ENCODE results near the gene SMTN. TPM values are rescaled to one million over a fixed set of nuclear protein-coding genes. Genes with fewer than 3 reads are reported as not detected.
"Not testable (repeated sequence)": the region's sequence is repeated elsewhere in the genome, so short reads cannot be mapped to it uniquely, and the experiment has no call there.

Gene SMTN
- total RNA-seq, 1 donor from 2014 or later: 17.9 TPM

GRCh38 chr22:31099841-31100761, 19.0 kb downstream of the SMTN start:
- Mint-ChIP-seq H3K36me3 (ENCODE audit: low read depth) (peaks cover 4% of the 10 kb centered on the region), H3K4me3 (no peak overlapping the region), H3K4me1 (no peaks in the 10 kb centered on the region), H3K9me3 (no peaks in the 10 kb centered on the region), H3K27ac (no peak overlapping the region), H3K27me3 (no peaks in the 10 kb centered on the region)
- intact Hi-C loops (cut with micrococcal nuclease): no loop called here
- DNase-seq: no peak

DNA sequence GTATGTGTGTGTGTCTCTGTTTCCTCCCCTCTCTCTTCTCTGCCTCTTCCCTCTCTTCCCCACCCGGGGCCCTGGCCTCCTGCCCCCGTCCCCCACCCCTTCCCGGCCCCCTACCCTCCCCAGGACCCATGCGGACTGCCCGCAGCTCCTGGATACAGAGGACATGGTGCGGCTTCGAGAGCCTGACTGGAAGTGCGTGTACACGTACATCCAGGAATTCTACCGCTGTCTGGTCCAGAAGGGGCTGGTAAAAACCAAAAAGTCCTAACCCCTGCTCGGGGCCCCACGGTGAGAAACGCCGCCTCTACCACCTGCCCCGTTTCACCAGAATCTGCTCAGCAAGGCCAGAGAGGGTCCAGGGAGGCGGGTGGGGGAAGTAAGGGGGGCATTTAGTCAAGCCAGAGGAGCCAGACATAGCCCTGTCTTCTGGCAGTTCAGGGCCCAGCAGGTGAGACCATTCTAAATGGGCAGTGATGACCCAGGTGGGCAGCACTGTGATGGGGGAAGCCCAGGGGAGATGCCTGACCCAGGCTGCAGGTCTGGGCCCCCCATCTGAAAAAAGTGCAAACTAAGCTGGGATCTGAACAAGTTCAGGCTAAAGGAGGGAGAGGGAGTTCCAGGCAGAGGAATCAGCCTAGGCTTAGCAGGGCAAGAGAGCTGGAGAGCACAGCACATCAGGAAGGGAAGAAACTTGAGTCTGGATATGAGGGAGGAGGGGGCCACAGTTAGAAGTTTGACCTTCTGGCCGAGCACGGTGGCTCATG, 19.8 kb downstream of the SMTN start:
- no peak overlapping the region for H3K4me3 Mint-ChIP-seq
- H3K27ac Mint-ChIP-seq: no peak overlapping the region
- H3K9me3 Mint-ChIP-seq: no peaks in the 10 kb centered on the region
- no peaks in the 10 kb centered on the region for H3K4me1 Mint-ChIP-seq
- H3K27me3 Mint-ChIP-seq: no peaks in the 10 kb centered on the region
- no peak for DNase-seq
- peaks cover 2% of the 10 kb centered on the region for H3K36me3 Mint-ChIP-seq (ENCODE audit: low read depth)
- intact Hi-C loops (cut with micrococcal nuclease): no loop called here

GRCh38 chr22:31102441-31103081, 21.4 kb downstream of the SMTN start:
- Mint-ChIP-seq H3K27ac (peak overlapping the region; percentile 36), H3K4me3 (no peak overlapping the region), H3K9me3 (no peaks in the 10 kb centered on the region), H3K4me1 (peaks cover 5% of the 10 kb centered on the region), H3K27me3 (no peaks in the 10 kb centered on the region), H3K36me3 (ENCODE audit: low read depth) (peaks cover 1% of the 10 kb centered on the region)
- no peak for DNase-seq
- intact Hi-C loops (cut with micrococcal nuclease): no loop called here

DNA sequence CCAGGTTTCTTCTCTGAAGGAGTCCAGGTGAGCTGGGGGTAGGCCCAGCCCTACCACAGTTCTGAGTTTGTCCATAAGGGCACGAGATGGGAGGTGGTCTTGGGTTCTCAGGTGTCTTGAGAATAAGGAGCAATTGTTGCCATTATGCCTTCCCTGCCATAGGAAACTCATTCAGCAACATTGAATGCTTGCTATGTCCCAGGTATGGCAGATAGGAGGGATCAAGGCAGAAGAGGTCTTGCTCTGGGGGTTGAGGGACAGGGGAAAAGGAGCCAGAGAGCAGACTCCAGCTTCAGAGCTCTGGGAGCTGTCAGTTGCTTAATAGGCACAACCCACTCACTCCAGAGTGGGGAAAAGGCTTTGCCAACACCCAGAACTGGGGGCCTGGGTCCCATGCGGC, 22.0 kb downstream of the SMTN start:
- H3K9me3 Mint-ChIP-seq: no peaks in the 10 kb centered on the region
- intact Hi-C loops (cut with micrococcal nuclease): no loop called here
- no peaks in the 10 kb centered on the region for H3K27me3 Mint-ChIP-seq
- peaks cover 11% of the 10 kb centered on the region for H3K4me1 Mint-ChIP-seq
- no peak overlapping the region for H3K4me3 Mint-ChIP-seq
- DNase-seq: no peak
- peak overlapping the region; percentile 53 for H3K27ac Mint-ChIP-seq
- peaks cover 1% of the 10 kb centered on the region for H3K36me3 Mint-ChIP-seq (ENCODE audit: low read depth)

GRCh38 chr22:31103899-31104694, 23.0 kb downstream of the SMTN start:
- Mint-ChIP-seq H3K27ac (no peak overlapping the region), H3K4me3 (no peak overlapping the region), H3K27me3 (no peaks in the 10 kb centered on the region), H3K4me1 (peaks cover 12% of the 10 kb centered on the region), H3K9me3 (no peaks in the 10 kb centered on the region), H3K36me3 (ENCODE audit: low read depth) (peaks cover 1% of the 10 kb centered on the region)
- no peak for DNase-seq
- intact Hi-C loops (cut with micrococcal nuclease): no loop called here

- Mint-ChIP-seq H3K9me3 (no peaks in the 10 kb centered on the region), H3K27me3 (no peaks in the 10 kb centered on the region), H3K27ac (no peak overlapping the region), H3K36me3 (ENCODE audit: low read depth) (peaks cover 1% of the 10 kb centered on the region), H3K4me1 (peaks cover 12% of the 10 kb centered on the region), H3K4me3 (no peak overlapping the region)
- intact Hi-C loops (cut with micrococcal nuclease): no loop called here
- no peak for DNase-seq
Measured at GRCh38 chr22:31104869-31105268, 23.8 kb downstream of the SMTN start.

DNA sequence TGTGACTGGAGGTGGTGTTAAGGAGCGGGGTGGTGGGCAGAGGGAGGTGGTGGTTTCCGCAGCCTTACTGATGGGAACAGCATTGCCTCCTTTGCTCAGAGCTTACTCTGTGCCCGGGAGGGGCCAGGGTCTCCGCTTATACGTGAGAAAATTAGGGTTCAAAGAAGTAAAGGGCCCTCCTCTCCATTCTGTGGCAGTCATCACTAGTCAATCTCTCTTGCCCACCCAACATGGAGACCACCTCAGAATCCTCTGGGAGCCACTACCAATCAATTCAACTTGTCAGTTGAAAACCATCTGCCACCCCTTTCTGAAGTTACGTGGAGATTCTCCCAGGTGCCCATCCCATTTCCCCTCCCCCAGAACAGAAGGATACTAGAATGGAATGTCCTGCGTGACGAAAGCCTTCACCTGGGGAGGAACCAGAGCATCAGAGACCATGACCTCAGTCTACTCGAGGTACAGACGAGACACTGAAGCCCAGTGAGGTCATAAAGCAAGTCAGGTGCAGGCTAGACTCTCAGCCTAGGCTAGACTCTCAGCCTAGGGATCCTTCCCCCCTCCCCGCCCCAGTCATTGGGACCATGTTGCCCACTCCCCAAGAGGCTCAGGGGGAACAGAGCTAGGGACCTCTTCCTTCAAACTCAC, 24.3 kb downstream of the SMTN start:
- DNase-seq: no peak
- Mint-ChIP-seq H3K27ac (no peak overlapping the region), H3K4me3 (no peak overlapping the region), H3K4me1 (peaks cover 12% of the 10 kb centered on the region), H3K9me3 (no peaks in the 10 kb centered on the region), H3K27me3 (peaks cover 2% of the 10 kb centered on the region), H3K36me3 (ENCODE audit: low read depth) (peaks cover 1% of the 10 kb centered on the region)
- intact Hi-C loops (cut with micrococcal nuclease): no loop called here

- H3K9me3 Mint-ChIP-seq: no peaks in the 10 kb centered on the region
- H3K36me3 Mint-ChIP-seq (ENCODE audit: low read depth): peaks cover 1% of the 10 kb centered on the region
- no peak for DNase-seq
- peaks cover 12% of the 10 kb centered on the region for H3K4me1 Mint-ChIP-seq
- H3K27ac Mint-ChIP-seq: no peak overlapping the region
- intact Hi-C loops (cut with micrococcal nuclease): no loop called here
- peak overlapping the region; percentile 41 for H3K4me3 Mint-ChIP-seq
- peaks cover 2% of the 10 kb centered on the region for H3K27me3 Mint-ChIP-seq
Measured at GRCh38 chr22:31106001-31106571, 25.0 kb downstream of the SMTN start.

GRCh38 chr22:31106731-31107177, 25.6 kb downstream of the SMTN start:
- Mint-ChIP-seq H3K27ac (peak overlapping the region; percentile 55), H3K4me1 (peaks cover 12% of the 10 kb centered on the region), H3K9me3 (no peaks in the 10 kb centered on the region), H3K36me3 (ENCODE audit: low read depth) (no peaks in the 10 kb centered on the region), H3K4me3 (peak overlapping the region; percentile 87), H3K27me3 (peaks cover 2% of the 10 kb centered on the region)
- intact Hi-C loops (cut with micrococcal nuclease): loop anchor here (1.0 kb wide), 3 partner anchors 22 to 241 kb away; no protein-coding TSS in a partner anchor
- no peak for DNase-seq

GRCh38 chr22:31107178-31107893, 26.2 kb downstream of the SMTN start, which contains the start of gene SELENOM:
TSS of gene SELENOM (minus strand) at chr22:31107568. CDS start at chr22:31107505, 63 bp downstream.
- H3K4me3 Mint-ChIP-seq: peak within 1 kb of the TSS; percentile 87
- H3K4me1 Mint-ChIP-seq: peaks cover 12% of the 10 kb centered on the region
- intact Hi-C loops (cut with micrococcal nuclease): loop anchor here (1.0 kb wide), 3 partner anchors 23 to 240 kb away; no protein-coding TSS in a partner anchor
- DNase-seq: peak; percentile 97
- no peaks in the 10 kb centered on the region for H3K9me3 Mint-ChIP-seq
- H3K36me3 Mint-ChIP-seq (ENCODE audit: low read depth): no peaks in the 10 kb centered on the region
- H3K27ac Mint-ChIP-seq: peak within 1 kb of the TSS; percentile 55
- H3K27me3 Mint-ChIP-seq: peaks cover 2% of the 10 kb centered on the region

GRCh38 chr22:31107894-31108218, 26.7 kb downstream of the SMTN start:
- no peak for DNase-seq
- H3K4me1 Mint-ChIP-seq: peaks cover 12% of the 10 kb centered on the region
- H3K27ac Mint-ChIP-seq: peak overlapping the region; percentile 21
- no peaks in the 10 kb centered on the region for H3K9me3 Mint-ChIP-seq
- intact Hi-C loops (cut with micrococcal nuclease): loop anchor here (1.0 kb wide), 3 partner anchors 24 to 239 kb away; no protein-coding TSS in a partner anchor
- H3K36me3 Mint-ChIP-seq (ENCODE audit: low read depth): no peaks in the 10 kb centered on the region
- H3K4me3 Mint-ChIP-seq: peak overlapping the region; percentile 87
- H3K27me3 Mint-ChIP-seq: peaks cover 2% of the 10 kb centered on the region

GRCh38 chr22:31112547-31113091, 31.5 kb downstream of the SMTN start:
- DNase-seq; H3K27me3 Mint-ChIP-seq; H3K36me3 Mint-ChIP-seq (ENCODE audit: low read depth); H3K9me3 Mint-ChIP-seq; intact Hi-C loops (cut with micrococcal nuclease); H3K27ac Mint-ChIP-seq; H3K4me1 Mint-ChIP-seq; H3K4me3 Mint-ChIP-seq: not testable (repeated sequence)

Data from activated CD4-positive, alpha-beta T cell treated with anti-CD3 and anti-CD28 coated beads, Interleukin-2, amount 10 ng/mL, durations not matched to agents 24 days and 14 days (primary cell).